ENCODE data around the gene SSBP4.

- no peak for TF ChIP-seq RAD21 (IDR thresholded peaks at IDR 0.05; ENCODE audit: low read depth)
- no peak for TF ChIP-seq TAF1 (IDR thresholded peaks at IDR 0.05; ENCODE audit: low read depth)
- TF ChIP-seq EP300 (IDR thresholded peaks at IDR 0.05; ENCODE audit: borderline replicate concordance), result no peak
- TF ChIP-seq YY1 (IDR thresholded peaks at IDR 0.05; ENCODE audit: low read depth), result no peak
- TF ChIP-seq CREB1 (IDR thresholded peaks at IDR 0.05; ENCODE audit: low read depth), result no peak
- no peak for TF ChIP-seq NFIC (IDR thresholded peaks at IDR 0.05)
- no peak for TF ChIP-seq CEBPB (IDR thresholded peaks at IDR 0.05)
- TF ChIP-seq REST (IDR thresholded peaks at IDR 0.05; ENCODE audit: low read depth), result no peak
- TF ChIP-seq MAX (IDR thresholded peaks at IDR 0.05), result no peak
These were observed 25.3 kb downstream of the SSBP4 start for GRCh38 chr19:18444513-18444912.

Data from Ishikawa (cell line).